COLO668 (cell line): ENCODE data around the gene SORBS1.

Source experiments
- DNase-seq: peaks from one replicate; lab custom pipeline; 2025; ENCODE audit not compliant: unreplicated experiment; lab: John Stamatoyannopoulos, UW

SORBS1 gene

GRCh38 chr10:95517536-95518454 is 43.4 kb downstream of the SORBS1 start:
- peak; percentile 29 for DNase-seq

DNA sequence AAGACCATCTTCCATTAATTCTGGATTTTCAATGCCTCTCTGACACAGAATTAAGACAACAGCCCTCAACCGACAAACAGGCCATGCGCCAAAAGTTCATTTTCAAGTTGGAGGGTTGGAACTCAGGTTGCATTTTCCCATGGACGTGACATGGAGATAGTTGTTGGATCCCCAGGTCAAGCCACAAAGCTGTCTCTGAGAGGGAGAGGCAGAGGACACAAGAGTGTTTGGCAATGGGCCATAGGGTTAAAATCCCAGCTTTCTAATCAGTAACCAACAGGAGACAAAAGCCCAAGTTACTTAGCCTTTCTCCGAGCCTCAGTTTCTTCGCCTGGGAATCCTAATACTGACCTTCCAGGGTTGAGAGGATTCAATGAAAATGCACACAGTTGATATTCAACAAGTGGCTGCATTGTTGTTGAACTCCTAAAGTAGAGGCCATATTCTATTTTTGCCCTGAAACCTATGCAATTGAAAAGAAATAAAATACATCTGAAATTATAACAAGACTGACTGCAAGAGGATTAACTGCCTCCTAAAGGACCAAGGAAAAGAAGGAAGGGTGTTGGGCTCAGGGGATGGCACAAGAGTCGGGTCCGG is 44.3 kb downstream of the SORBS1 start:
- DNase-seq, result no peak

GRCh38 chr10:95513941-95514392 is 47.2 kb downstream of the SORBS1 start:
- DNase-seq, result no peak

DNA sequence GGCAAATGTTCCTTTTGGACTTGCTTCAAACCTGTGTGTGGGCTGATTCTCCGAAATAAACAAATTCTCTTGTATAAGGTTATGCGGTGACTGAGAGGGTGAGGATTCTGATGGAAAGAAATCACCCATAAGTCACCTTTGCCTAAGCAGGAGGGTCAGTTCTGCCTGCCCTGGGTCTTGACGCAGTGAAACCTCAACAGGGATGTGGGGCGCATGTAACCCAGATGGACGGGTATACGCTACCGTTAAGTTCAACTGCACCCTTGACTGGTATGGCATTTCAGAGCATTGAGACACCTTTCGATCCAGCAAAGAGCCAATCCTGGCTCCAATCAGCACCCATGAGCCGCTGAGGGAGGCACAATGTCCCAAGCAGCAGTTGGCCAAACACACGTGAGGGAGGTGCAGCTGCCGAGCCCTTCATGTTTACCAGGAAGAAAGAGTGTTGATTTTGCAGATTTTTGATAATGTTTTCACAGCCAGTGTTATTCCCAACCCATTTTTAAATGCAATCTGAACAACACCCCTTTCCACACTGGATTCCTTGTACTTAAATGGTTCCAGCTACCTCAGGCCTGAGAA is 48.1 kb downstream of the SORBS1 start:
- peak; percentile 38 for DNase-seq

DNA sequence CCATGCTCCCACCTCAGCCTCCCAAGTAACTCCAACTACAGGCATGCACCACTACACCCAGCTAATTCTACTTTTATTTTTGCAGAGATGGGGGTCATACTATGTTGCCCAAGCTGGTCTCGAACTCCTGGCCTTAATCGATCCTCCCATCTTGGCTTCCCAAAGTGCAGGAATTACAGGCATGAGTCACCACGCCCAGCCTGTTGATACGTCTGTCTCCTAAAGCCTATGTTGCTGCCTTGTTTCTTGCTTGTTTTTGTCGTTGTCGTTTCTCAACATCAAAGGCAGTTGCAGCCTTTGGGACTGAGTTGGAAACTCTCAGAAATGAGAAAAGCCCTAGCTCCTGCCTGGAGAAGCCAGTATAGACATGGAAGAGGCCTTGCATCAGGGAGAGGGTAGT is 49.9 kb downstream of the SORBS1 start:
- DNase-seq, result no peak

GRCh38 chr10:95509251-95509650 is 51.9 kb downstream of the SORBS1 start:
- no peak for DNase-seq

- DNase-seq, result no peak
Observed at GRCh38 chr10:95508730-95509129, 52.4 kb downstream of the SORBS1 start.

DNA sequence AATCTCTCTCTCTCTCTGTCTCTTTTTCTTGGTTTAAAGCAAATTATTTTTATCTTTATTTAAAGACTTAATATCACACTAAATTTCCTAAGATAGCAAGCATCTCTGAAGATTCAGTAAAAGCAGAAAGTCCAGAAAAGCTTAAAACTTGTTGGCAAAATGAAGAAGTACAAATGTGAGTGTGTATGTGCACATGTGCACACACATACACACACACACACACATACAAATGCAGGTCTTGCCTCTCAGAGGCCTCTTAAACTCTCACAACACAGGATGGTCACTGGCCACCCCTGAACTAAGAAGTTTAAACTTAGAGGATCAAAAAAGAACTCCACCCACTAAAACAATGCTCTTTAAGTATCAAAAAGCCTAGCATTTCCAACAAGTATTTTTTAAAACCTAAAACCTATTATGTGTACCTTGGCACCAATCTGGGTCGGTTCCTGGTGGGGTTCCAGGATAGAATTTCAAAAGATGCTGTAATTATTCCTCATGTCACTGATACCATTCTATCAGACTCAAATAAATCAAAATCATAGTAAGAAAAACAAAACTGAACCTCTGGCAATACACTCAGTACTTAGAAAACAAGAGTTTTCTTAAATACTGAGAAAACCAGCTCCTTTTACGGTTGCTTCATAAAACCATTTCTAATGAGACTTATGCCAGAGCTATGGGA is 55.0 kb downstream of the SORBS1 start:
- no peak for DNase-seq

DNA sequence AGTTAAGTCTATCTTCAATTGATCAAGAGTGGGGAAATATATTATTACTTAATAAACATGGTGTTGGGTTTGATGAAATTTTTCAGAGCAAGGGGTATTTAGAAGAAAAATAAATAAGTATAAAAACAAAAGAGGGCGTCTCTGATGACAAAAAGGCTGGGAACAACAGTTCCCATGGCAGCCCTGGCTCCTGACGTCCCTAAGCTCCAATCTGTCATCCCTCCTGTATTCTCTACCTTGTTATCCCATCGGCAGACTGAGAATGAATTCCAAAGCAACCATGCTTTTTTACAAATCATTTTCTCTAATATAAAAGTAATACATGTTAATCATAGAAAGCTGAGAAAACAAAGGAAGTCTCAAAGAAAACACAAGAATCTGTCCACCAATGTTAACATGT is 55.5 kb downstream of the SORBS1 start:
- DNase-seq, result no peak

GRCh38 chr10:95505084-95505610 is 56.0 kb downstream of the SORBS1 start:
- no peak for DNase-seq

GRCh38 chr10:95504246-95504691 is 56.9 kb downstream of the SORBS1 start:
- no peak for DNase-seq

- no peak for DNase-seq
Observed at GRCh38 chr10:95503526-95503925, 57.6 kb downstream of the SORBS1 start.

GRCh38 chr10:95503001-95503400 is 58.2 kb downstream of the SORBS1 start:
- no peak for DNase-seq

DNA sequence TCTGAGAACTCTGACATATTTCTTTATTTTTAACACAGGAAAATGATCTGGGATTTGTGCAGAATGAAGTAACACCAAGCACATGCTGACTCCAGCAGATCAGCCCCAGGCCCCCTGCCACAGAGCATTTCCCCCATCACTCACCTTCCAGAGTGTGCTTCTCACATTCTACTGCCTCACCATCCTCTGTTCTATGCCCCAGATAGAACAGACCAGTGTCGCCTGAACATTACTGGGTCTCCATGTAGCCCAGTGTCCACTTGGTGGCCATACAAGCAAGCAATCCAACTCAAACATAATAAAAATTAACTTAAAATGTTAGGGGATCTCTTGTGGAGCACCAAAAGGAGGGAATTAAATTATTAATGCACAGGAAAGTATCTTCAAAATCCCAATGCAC is 58.8 kb downstream of the SORBS1 start:
- DNase-seq, result no peak

- no peak for DNase-seq
Observed at GRCh38 chr10:95501203-95502094, 59.7 kb downstream of the SORBS1 start.

DNA sequence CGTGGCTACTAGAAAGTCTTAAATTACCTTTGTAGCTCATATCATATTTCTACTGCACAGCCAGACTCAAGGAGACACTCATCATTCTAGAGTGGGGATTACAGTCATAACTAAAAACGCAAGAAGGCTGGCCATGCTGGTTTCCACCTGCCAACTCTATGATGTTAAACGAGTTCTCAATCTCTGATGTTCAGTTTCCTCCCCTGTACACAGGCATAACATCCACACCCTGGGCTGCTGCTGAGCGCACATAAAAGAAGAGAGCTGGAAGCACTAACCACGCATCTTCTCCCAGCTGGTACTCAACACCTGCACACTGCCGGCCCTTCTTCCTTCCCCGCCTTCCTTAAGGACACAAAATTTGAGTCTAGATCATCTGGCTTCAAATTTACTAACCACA is 60.5 kb downstream of the SORBS1 start:
- no peak for DNase-seq

- no peak for DNase-seq
Observed at GRCh38 chr10:95500097-95500496, 61.1 kb downstream of the SORBS1 start.

DNA sequence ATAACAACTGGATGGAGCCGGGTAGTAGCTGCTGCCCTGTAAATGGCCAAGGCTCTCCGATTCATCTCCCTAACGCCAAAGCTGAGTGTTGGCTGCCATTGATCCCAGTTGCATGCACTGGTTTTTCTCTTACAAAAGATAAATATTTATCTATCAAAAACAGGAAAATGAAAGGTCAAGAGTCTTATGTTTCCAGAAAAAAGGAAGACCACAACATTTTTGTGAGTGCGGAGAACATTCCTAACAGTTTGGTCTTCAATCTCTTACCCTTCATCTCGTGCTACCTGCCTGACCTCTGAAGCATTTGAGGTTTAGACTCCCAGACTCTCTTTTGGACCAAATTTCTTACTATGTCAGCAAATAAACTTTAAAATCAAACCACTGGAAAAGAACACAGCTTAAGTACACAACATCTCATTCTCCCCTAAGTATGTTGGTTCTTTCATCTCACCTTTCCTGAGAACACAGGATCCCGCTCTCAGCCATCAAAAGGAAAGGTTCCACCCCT is 61.6 kb downstream of the SORBS1 start:
- no peak for DNase-seq

DNA sequence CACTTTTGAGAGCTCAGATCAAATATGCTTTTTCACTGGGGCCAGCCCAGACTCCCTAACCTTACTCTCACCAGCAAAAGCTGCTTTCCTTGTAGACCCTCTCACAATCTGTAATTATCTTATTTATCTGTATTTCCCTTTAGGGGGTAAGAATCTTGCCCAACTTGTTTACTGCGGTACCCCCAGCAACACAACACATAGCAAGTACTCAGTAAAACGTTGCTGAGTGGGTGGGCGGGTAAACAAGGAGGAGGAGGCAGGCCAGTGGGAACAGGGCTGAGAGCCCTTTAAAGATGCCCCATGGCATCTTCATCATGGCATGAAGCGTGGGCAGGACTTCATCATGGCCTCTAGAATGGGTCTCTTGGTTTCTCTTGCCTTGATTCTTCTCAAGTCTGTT is 64.2 kb downstream of the SORBS1 start:
- no peak for DNase-seq
